ENCODE measurements around the gene CALML3. TPM values are rescaled to one million over a fixed set of nuclear protein-coding genes. Genes with fewer than 3 reads are reported as not detected.

CALML3 gene
- total RNA-seq, 1 experiment from 2014 or later, result not detected

- H3K79me2 ChIP-seq (ENCODE audit: low read length), result no peaks in the 10 kb centered on the region
- H3K27me3 ChIP-seq (ENCODE audit: low read length), result no peaks in the 10 kb centered on the region
- H3K9ac ChIP-seq (ENCODE audit: low read length), result no peak overlapping the region
- ChIA-PET CTCF (no interaction called here), POLR2A (ENCODE audit: unreplicated experiment) (no interaction called here)
- no peak overlapping the region for H2AFZ ChIP-seq (ENCODE audit: low read length)
- no peaks in the 10 kb centered on the region for H3F3A ChIP-seq (ENCODE audit: low read length, unreplicated experiment)
- peaks cover 12% of the 10 kb centered on the region for H3K4me1 ChIP-seq (ENCODE audit: insufficient read depth, low read length)
- no TSS peak for BruUV-seq (replicated peaks)
- intact Hi-C loops (cut with micrococcal nuclease), result no loop called here
- H3K27ac ChIP-seq (ENCODE audit: low read length), result no peak overlapping the region
- TF ChIP-seq CTCF (conservative IDR thresholded peaks at IDR 0.05; ENCODE audit: low read depth, low read length) (no peak), EZH2phosphoT487 (IDR thresholded peaks at IDR 0.05; ENCODE audit: borderline replicate concordance, low read length) (no peak), EZH2 (IDR thresholded peaks at IDR 0.05; ENCODE audit: low read length, unreplicated experiment) (no peak)
- no peaks in the 10 kb centered on the region for H3K9me3 ChIP-seq (ENCODE audit: low read length)
- DNase-seq (no peak), ATAC-seq (no peak)
- no peaks in the 10 kb centered on the region for H3K36me3 ChIP-seq (ENCODE audit: low read depth, low read length)
- H4K20me1 ChIP-seq (ENCODE audit: low read length), result no peaks in the 10 kb centered on the region
- no peak overlapping the region for H3K4me2 ChIP-seq (ENCODE audit: low read length)
- no peak overlapping the region for H3K4me3 ChIP-seq (ENCODE audit: low read length)
- H3K9me2 ChIP-seq (replicated peaks; ENCODE audit: low read length), result no peaks in the 10 kb centered on the region
These were observed 39.5 kb upstream of the CALML3 start for GRCh38 chr10:5485290-5485689.

GRCh38 chr10:5485948-5486852 is 38.6 kb upstream of the CALML3 start:
- H3K27ac ChIP-seq (ENCODE audit: low read length), result no peak overlapping the region
- POLR2A ChIA-PET (ENCODE audit: unreplicated experiment), result no interaction called here
- CTCF ChIA-PET, result no interaction called here
- DNase-seq (no peak), ATAC-seq (no peak)
- no peaks in the 10 kb centered on the region for H3K79me2 ChIP-seq (ENCODE audit: low read length)
- intact Hi-C loops (cut with micrococcal nuclease), result no loop called here
- H3K9me2 ChIP-seq (replicated peaks; ENCODE audit: low read length), result no peaks in the 10 kb centered on the region
- H3K9ac ChIP-seq (ENCODE audit: low read length), result no peak overlapping the region
- H3F3A ChIP-seq (ENCODE audit: low read length, unreplicated experiment), result no peaks in the 10 kb centered on the region
- H3K36me3 ChIP-seq (ENCODE audit: low read depth, low read length), result no peaks in the 10 kb centered on the region
- H3K4me3 ChIP-seq (ENCODE audit: low read length), result no peak overlapping the region
- no peak overlapping the region for H3K4me2 ChIP-seq (ENCODE audit: low read length)
- no peak overlapping the region for H2AFZ ChIP-seq (ENCODE audit: low read length)
- H3K27me3 ChIP-seq (ENCODE audit: low read length), result no peaks in the 10 kb centered on the region
- H3K4me1 ChIP-seq (ENCODE audit: insufficient read depth, low read length), result peaks cover 12% of the 10 kb centered on the region
- BruUV-seq (replicated peaks), result no TSS peak
- no peaks in the 10 kb centered on the region for H3K9me3 ChIP-seq (ENCODE audit: low read length)
- no peak for TF ChIP-seq EZH2phosphoT487 (IDR thresholded peaks at IDR 0.05; ENCODE audit: borderline replicate concordance, low read length)
- no peaks in the 10 kb centered on the region for H4K20me1 ChIP-seq (ENCODE audit: low read length)

GRCh38 chr10:5486853-5487235 is 37.9 kb upstream of the CALML3 start:
- ATAC-seq, result no peak
- ChIA-PET CTCF (no interaction called here), POLR2A (ENCODE audit: unreplicated experiment) (no interaction called here)
- Histone ChIP-seq H3K36me3 (ENCODE audit: low read depth, low read length) (no peaks in the 10 kb centered on the region), H3K27ac (ENCODE audit: low read length) (no peak overlapping the region), H2AFZ (ENCODE audit: low read length) (no peak overlapping the region), H3K27me3 (ENCODE audit: low read length) (no peaks in the 10 kb centered on the region), H3K9me3 (ENCODE audit: low read length) (no peaks in the 10 kb centered on the region), H3K9me2 (replicated peaks; ENCODE audit: low read length) (no peaks in the 10 kb centered on the region), H4K20me1 (ENCODE audit: low read length) (no peaks in the 10 kb centered on the region), H3K4me2 (ENCODE audit: low read length) (no peak overlapping the region), H3F3A (ENCODE audit: low read length, unreplicated experiment) (no peaks in the 10 kb centered on the region), H3K4me3 (ENCODE audit: low read length) (no peak overlapping the region), H3K9ac (ENCODE audit: low read length) (no peak overlapping the region), H3K79me2 (ENCODE audit: low read length) (no peaks in the 10 kb centered on the region), H3K4me1 (ENCODE audit: insufficient read depth, low read length) (peaks cover 12% of the 10 kb centered on the region)
- BruUV-seq (replicated peaks), result no TSS peak
- TF ChIP-seq CTCF (conservative IDR thresholded peaks at IDR 0.05; ENCODE audit: low read depth, low read length) (no peak), EZH2phosphoT487 (IDR thresholded peaks at IDR 0.05; ENCODE audit: borderline replicate concordance, low read length) (no peak)
- DNase-seq, result no peak
- intact Hi-C loops (cut with micrococcal nuclease), result no loop called here

Measured in PC-3 (cell line).